Measurements from ENCODE around the gene DDX6. TPM values are rescaled to one million over a fixed set of nuclear protein-coding genes. Genes with fewer than 3 reads are reported as not detected.

DDX6 gene
- total and polyA plus RNA-seq, 2 donors (not counting 3 experiments of a cell fraction or from before 2014, with no cell fraction given) = 19.1 to 138 TPM

DNA sequence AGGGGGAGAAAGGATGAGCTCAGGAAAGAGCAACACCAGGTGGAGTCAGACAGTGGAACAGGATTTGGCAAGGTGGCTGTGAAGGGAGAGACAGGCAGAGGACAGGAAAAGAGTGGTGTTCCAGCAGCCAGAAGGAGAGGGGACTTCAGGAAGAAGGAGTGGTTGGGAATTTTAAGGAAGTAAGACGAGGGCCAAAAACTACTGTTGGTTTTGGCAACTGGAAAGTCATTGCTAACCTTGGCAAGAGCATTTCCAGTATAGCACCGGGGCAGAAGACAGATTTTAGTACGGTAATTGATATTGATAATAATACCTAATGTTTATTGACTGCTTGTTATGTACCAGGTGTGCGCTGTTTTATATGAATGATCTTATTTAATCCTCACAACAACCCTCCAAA is 15.4 kb upstream of the DDX6 start:
- Histone ChIP-seq H3K27me3 (ENCODE audit: control insufficient read depth in 2 of 2, insufficient read depth in 2 of 2, low read length in 2 of 2) (peaks cover 12 to 15% of the 10 kb centered on the region in 2 experiments), H3K9me3 (replicated peaks; ENCODE audit: control insufficient read depth, insufficient read depth, low read length) (no peaks in the 10 kb centered on the region), H4K20me1 (replicated peaks; ENCODE audit: control insufficient read depth, extremely low read depth, insufficient read depth, low read length) (no peaks in the 10 kb centered on the region), H3K4me1 (ENCODE audit: control insufficient read depth, extremely low read depth, insufficient read depth, low read length) (no peaks in the 10 kb centered on the region), H3K36me3 (ENCODE audit: control insufficient read depth in 2 of 2, extremely low read depth in 1 of 2, insufficient read depth in 2 of 2, low read length in 2 of 2) (no peaks in the 10 kb centered on the region), H3K9ac (replicated peaks; ENCODE audit: extremely low read depth, insufficient read depth, low read length) (no peak overlapping the region), H2AFZ (ENCODE audit: low read depth, low read length) (no peak overlapping the region), H3K27ac (ENCODE audit: insufficient read depth, low read depth, low read length) (no peak overlapping the region), H3K4me3 (replicated peaks in 1 of 3; ENCODE audit: insufficient read depth in 1 of 3, low read depth in 1 of 3, low read length in 3 of 3) (no peak overlapping the region), H3K9me1 (replicated peaks; ENCODE audit: control insufficient read depth, extremely low read depth, insufficient read depth, low read length) (no peaks in the 10 kb centered on the region), H3K79me2 (ENCODE audit: control insufficient read depth, insufficient read depth, low read length) (no peaks in the 10 kb centered on the region), H3K4me2 (ENCODE audit: insufficient read depth, low read length) (no peak overlapping the region)
- dilution Hi-C loops (cut with MboI; ENCODE audit: extremely low pct_ligation_motif_present, low sequenced_read_pairs) (no loop called here), intact Hi-C loops (cut with micrococcal nuclease) (no loop called here)
- TF ChIP-seq POLR2AphosphoS5 (IDR thresholded peaks at IDR 0.05; ENCODE audit: insufficient read depth, low read depth, low read length) (no peak), EZH2 (IDR thresholded peaks at IDR 0.05; ENCODE audit: borderline replicate concordance, low read depth, low read length, severe bottlenecking) (no peak), POLR2A (IDR thresholded peaks at IDR 0.05; ENCODE audit: low read depth, low read length) (no peak), MYC (IDR thresholded peaks at IDR 0.05; ENCODE audit: low read depth, low read length) (no peak), FOS (IDR thresholded peaks at IDR 0.05; ENCODE audit: borderline replicate concordance, insufficient read depth, low read length) (no peak), GATA2 (IDR thresholded peaks at IDR 0.05; ENCODE audit: insufficient read depth, insufficient read length, low read depth, low read length) (no peak), JUN (IDR thresholded peaks at IDR 0.05; ENCODE audit: borderline replicate concordance, insufficient read depth, insufficient read length, low read depth) (no peak)
- TF ChIP-seq, protein P1, sequence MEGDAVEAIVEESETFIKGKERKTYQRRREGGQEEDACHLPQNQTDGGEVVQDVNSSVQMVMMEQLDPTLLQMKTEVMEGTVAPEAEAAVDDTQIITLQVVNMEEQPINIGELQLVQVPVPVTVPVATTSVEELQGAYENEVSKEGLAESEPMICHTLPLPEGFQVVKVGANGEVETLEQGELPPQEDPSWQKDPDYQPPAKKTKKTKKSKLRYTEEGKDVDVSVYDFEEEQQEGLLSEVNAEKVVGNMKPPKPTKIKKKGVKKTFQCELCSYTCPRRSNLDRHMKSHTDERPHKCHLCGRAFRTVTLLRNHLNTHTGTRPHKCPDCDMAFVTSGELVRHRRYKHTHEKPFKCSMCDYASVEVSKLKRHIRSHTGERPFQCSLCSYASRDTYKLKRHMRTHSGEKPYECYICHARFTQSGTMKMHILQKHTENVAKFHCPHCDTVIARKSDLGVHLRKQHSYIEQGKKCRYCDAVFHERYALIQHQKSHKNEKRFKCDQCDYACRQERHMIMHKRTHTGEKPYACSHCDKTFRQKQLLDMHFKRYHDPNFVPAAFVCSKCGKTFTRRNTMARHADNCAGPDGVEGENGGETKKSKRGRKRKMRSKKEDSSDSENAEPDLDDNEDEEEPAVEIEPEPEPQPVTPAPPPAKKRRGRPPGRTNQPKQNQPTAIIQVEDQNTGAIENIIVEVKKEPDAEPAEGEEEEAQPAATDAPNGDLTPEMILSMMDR (IDR thresholded peaks at IDR 0.05; ENCODE audit: extremely low read depth in 1 of 2, insufficient read depth in 1 of 2, low read depth in 1 of 2, low read length in 2 of 2) = no peak
- TF ChIP-seq, protein P2, sequence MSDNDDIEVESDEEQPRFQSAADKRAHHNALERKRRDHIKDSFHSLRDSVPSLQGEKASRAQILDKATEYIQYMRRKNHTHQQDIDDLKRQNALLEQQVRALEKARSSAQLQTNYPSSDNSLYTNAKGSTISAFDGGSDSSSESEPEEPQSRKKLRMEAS (IDR thresholded peaks at IDR 0.05; ENCODE audit: insufficient read depth, insufficient read length) = no peak
- POLR2A ChIA-PET = no interaction called here
- FAIRE-seq = no peak
- no TSS peak for BruUV-seq (replicated peaks)
- CTCF ChIA-PET = no interaction called here
- DNase-seq (ENCODE audit: low read depth, low spot score) = no peak
